ENCODE data around the gene NODAL.

Gene NODAL

GRCh38 chr10:70457759-70458305 lies 16.4 kb upstream of the NODAL start:
- TF ChIP-seq POLR2A (IDR thresholded peaks at IDR 0.05; ENCODE audit: low read length), result no peak
- no peak for DNase-seq

- no peak for DNase-seq
- TF ChIP-seq POLR2A (IDR thresholded peaks at IDR 0.05; ENCODE audit: low read length) (no peak), GATA1 (IDR thresholded peaks at IDR 0.05; ENCODE audit: low read depth, low read length) (no peak)
Measured at GRCh38 chr10:70456164-70456563, 14.7 kb upstream of the NODAL start.

DNA sequence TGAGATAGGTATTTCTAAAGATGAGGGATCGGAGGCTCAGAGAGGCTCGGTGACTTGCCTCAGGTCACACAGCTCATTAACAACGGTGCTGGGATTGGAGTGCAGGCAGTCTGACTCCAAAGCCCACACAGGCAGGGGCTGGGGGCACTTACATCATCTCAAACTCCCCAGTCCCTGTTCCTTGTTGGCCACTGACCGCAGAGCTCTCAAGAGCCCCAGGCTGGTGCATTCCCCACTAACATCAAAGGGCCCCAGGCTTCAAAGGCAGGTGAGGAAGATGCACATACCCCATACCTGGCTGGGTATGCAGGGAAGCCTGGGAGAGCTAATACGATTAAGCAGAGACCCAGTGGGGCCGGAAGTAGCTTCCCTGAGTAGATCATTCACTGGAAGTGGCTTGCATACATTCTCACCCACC lies 13.7 kb upstream of the NODAL start:
- TF ChIP-seq POLR2A (IDR thresholded peaks at IDR 0.05; ENCODE audit: low read length), result no peak
- no peak for TF ChIP-seq GATA1 (IDR thresholded peaks at IDR 0.05; ENCODE audit: low read depth, low read length)
- no peak for DNase-seq

- DNase-seq, result no peak
- TF ChIP-seq GATA1 (IDR thresholded peaks at IDR 0.05; ENCODE audit: low read depth, low read length) (no peak), POLR2A (IDR thresholded peaks at IDR 0.05; ENCODE audit: low read length) (no peak)
Measured at GRCh38 chr10:70448236-70448635, 6.8 kb upstream of the NODAL start.

DNA sequence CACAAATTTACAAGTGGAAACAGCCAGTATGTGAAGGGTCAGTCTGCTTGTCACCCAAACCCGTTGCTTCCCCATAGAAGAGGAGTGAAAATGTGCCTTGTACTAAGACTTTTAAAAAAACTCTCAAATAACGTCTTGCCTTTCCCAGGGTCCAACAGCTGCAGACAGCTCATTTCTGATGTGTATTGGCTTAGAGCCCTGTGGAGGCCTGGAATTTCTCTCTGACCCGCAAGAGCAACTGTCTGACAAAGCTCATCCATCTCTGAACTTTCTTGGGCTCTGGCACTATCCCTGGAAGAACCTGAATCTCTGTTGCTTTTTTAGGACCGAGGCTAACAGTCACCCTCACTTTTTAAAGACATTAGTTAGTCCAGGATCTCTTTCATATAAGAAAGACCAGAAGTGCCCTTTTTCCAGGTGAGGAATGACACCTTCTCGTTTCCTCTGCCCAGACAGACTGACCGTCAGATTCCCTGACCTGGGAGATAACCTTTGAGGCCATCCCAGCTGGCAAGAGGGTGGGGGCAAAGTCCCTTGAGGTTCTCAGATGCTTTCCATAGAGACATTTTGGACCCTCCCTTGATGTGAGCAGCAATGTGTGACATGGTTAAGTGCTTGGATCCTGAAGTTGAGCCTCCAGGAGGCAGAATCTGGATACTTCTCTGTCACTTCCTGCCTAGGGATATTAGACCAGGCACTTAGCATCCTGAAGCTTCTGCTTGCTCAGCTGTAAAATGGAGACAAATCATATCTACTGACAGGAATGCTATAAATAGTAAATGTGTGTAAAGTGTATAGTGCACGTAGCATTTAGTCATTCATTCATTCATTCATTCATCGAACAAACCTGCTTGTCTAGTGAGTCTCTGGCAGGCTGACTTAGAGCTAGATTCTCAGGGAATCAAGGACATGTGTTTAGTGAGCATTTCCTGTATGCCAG lies 4.5 kb upstream of the NODAL start:
- DNase-seq, result no peak
- TF ChIP-seq POLR2A (IDR thresholded peaks at IDR 0.05; ENCODE audit: low read length) (no peak), GATA1 (IDR thresholded peaks at IDR 0.05; ENCODE audit: low read depth, low read length) (no peak)

GRCh38 chr10:70444744-70445143 lies 3.3 kb upstream of the NODAL start:
- DNase-seq, result no peak
- TF ChIP-seq POLR2A (IDR thresholded peaks at IDR 0.05; ENCODE audit: low read length), result no peak
- no peak for TF ChIP-seq GATA1 (IDR thresholded peaks at IDR 0.05; ENCODE audit: low read depth, low read length)

GRCh38 chr10:70442332-70442988 lies 979 bp upstream of the NODAL start:
- no peak for TF ChIP-seq GATA1 (IDR thresholded peaks at IDR 0.05; ENCODE audit: low read depth, low read length)
- TF ChIP-seq POLR2A (IDR thresholded peaks at IDR 0.05; ENCODE audit: low read length), result no peak
- DNase-seq, result no peak

GRCh38 chr10:70441895-70442309 lies 421 bp upstream of the NODAL start:
- DNase-seq, result no peak
- no peak for TF ChIP-seq GATA1 (IDR thresholded peaks at IDR 0.05; ENCODE audit: low read depth, low read length)
- no peak for TF ChIP-seq POLR2A (IDR thresholded peaks at IDR 0.05; ENCODE audit: low read length)

- no peak for DNase-seq
- TF ChIP-seq GATA1 (IDR thresholded peaks at IDR 0.05; ENCODE audit: low read depth, low read length) (no peak), POLR2A (IDR thresholded peaks at IDR 0.05; ENCODE audit: low read length) (no peak)
Measured at GRCh38 chr10:70440296-70441160, 953 bp downstream of the NODAL start.

DNA sequence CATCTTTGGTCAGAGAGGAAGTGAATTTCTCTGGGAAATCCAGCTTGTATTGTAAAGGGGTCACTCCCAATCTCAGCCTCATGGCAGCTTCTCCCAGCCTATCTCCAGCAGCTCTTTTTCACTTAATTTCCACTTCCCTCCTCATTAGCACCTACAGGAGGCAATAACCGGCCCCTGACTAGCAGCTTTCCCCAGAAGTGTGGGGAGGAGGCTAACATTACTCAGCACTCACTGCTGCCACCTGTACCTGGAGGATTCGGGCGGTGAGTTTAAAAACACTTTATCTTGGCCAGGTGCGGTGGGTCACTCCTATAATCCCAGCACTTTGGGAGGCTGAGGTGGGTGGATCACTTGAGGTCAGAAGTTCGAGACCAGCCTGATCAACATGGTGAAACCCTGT lies 3.8 kb downstream of the NODAL start:
- TF ChIP-seq POLR2A (IDR thresholded peaks at IDR 0.05; ENCODE audit: low read length) (no peak), GATA1 (IDR thresholded peaks at IDR 0.05; ENCODE audit: low read depth, low read length) (no peak)
- no peak for DNase-seq

GRCh38 chr10:70435241-70436085 lies 6.0 kb downstream of the NODAL start:
- DNase-seq, result no peak
- TF ChIP-seq GATA1 (IDR thresholded peaks at IDR 0.05; ENCODE audit: low read depth, low read length) (no peak), POLR2A (IDR thresholded peaks at IDR 0.05; ENCODE audit: low read length) (no peak)

DNA sequence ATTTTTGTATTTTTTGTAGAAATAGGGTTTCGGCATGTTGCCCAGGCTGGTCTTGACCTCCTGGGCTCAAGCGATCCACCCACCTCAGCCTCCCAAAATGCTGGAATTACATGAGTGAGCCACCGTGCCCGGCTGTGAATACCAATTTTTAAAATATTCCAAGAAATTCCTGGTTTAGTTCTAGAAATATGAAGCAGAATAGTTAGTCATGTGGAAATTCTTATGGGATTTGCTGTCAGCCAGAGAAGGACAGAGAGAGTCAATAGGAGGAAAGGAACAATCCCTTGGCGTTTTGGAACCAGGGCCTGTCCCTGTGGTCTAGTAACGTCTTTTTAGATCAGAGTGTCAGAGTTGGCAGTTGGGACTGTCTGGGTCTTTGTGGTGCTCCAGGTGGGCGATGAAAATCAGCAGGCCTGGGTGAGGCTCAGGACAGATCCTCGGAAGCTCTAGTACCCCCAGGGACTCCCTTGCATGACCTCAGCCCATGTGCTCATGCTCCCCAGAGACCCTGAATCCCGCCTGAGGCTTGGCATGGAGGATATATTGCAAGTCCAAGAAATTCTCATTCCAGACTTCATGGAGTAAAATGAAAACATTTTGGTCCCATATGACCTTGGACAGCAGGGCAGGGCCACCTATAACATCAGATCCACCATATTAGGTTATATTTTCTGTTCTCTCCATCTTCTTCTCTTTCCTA lies 7.8 kb downstream of the NODAL start:
- no peak for TF ChIP-seq GATA1 (IDR thresholded peaks at IDR 0.05; ENCODE audit: low read depth, low read length)
- no peak for TF ChIP-seq POLR2A (IDR thresholded peaks at IDR 0.05; ENCODE audit: low read length)
- DNase-seq, result no peak

Data from erythroblast (primary cell).